Measurements from ENCODE around the gene EXOC4.
A peak's percentile ranks its signal among the peaks of the same experiment; 100 is the strongest.
"Not testable (repeated sequence)": the region's sequence is repeated elsewhere in the genome, so short reads cannot be mapped to it uniquely, and the experiment has no call there.

EXOC4 gene

GRCh38 chr7:134058980-134059379 lies 806.1 kb downstream of the EXOC4 start:
- no peak for DNase-seq

DNA sequence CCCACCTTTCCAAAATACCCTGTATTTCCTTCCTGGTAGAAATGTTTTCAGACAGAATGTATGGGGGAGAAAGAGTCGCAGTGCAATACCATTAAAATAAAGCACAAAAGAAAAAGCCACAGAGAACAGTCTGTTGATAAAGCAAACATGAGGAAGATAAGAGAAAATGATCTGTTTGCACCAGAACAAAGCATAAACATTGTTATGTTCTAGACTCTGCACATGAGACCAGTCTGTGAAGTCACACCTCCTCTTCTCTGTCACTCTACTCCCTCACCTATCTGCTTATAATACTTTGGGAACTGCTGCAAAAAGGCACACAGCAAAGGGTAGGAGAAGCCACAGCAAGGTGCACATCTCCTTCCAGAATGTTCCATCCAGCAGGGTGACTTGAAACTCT lies 807.0 kb downstream of the EXOC4 start:
- no peak for DNase-seq

- DNase-seq, result no peak
These were observed 808.0 kb downstream of the EXOC4 start for GRCh38 chr7:134060874-134061273.

DNA sequence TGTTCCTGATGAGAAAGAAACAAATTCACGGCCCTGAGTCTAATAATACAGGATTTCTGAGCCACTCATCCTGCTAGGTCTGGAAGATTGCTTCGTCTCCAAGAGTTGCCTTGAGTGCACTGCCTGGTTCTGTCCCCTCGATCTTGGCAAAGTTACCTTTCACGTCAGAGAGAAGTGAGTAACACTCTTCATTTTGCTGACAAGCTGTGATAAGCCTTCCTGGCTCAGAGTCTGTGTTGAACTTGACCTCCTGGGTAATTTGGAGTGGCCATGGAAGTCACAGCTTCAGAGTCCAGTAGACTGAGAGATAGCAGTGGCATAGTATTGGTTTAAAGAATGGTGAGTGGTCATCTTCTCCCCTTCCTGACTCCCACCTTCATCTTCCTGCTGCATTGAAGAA lies 809.6 kb downstream of the EXOC4 start:
- no peak for DNase-seq

GRCh38 chr7:134065415-134065814 lies 812.5 kb downstream of the EXOC4 start:
- no peak for DNase-seq

- no peak for DNase-seq
These were observed 814.3 kb downstream of the EXOC4 start for GRCh38 chr7:134067164-134067563.

GRCh38 chr7:134068670-134069069 lies 815.8 kb downstream of the EXOC4 start:
- no peak for DNase-seq

GRCh38 chr7:134069187-134069586 lies 816.3 kb downstream of the EXOC4 start:
- DNase-seq, result no peak

- DNase-seq, result no peak
These were observed 817.8 kb downstream of the EXOC4 start for GRCh38 chr7:134070673-134071072.

DNA sequence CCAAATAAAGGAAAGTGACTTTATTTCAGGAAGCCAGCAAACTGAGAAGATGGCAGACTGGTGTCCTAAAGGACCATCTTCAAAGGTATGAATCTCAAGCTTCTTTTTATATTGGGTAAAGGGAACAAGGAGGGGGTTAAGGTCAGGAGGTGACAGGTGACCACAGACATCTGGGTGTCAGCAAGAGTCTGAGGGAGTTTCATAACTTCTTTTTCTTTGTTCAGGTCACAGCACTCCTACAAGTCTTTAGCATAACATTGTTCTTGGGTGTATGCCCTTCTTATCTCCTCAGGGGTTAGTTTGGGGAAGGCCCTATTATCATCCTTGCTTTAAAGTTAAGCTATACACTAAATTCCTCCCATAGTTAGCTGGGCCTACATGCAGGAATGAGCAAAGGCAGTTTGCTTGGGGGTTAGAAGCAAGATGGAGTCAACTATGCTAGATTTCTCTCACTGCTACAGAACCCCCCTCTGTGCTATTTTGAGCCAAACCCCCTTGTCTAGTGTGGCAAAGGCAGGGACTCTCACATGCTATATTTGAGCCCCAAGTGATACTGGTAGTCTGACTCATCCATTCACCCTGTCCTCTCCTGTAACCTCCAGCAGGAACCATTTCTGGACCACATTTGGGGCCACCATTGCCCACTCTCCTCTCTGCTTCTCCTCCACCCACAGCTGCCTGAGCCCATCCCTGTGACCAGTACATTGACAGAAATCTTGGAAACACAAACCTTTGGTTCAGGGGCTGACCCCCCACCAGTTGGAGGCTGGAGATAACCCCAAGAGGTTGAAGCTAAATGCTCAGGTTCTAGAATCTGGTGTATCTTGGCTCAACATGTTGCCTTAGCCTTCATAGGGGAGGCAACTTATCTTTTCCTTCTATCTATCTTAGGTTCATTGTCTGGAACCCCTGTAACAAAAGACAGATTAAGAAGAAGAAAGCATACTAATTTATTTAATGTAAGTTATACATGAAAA lies 818.8 kb downstream of the EXOC4 start:
- DNase-seq, result no peak

- DNase-seq, result no peak
These were observed 820.4 kb downstream of the EXOC4 start for GRCh38 chr7:134073276-134073675.

- DNase-seq, result no peak
These were observed 822.9 kb downstream of the EXOC4 start for GRCh38 chr7:134075799-134076198.

GRCh38 chr7:134077560-134077959 lies 824.7 kb downstream of the EXOC4 start:
- not testable (repeated sequence) for DNase-seq

DNA sequence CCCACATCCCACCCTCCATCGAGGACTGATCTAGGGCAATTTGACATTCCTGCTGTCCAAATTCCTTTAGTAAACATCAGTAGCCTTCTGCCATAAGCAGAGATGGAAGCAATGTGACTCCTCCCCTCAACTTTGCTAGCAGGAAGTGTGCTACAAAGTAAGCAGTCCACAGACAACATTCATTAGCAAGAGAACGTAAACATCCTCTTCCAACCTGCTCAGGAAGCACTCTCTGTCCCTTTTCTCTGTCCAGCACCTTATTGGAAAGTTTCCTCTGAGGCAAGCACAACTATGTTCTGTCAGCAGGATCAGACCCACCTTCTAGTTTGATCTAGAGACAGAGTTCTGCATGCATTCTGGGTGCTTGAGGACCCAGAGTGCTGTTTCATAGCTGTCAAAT lies 826.1 kb downstream of the EXOC4 start:
- no peak for DNase-seq

DNA sequence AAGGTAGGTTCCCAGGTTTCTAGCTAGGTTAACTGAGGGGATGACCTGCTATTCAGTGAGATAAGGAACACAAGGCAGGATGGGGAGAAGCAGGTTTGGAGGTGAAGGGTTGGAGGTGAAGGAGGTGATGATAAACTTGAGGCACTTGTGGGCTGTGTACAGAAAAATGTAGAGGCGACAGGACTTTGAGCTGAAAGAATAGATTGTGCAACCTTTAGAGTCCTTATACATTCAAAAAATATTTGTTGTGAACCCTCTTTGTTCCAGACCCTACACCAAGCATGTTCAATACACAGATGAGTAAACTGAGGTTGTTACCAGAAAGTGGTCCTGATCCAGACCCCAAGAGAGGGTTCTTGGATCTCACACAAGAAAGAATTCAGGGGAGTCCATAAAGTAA lies 828.8 kb downstream of the EXOC4 start:
- DNase-seq, result no peak

DNA sequence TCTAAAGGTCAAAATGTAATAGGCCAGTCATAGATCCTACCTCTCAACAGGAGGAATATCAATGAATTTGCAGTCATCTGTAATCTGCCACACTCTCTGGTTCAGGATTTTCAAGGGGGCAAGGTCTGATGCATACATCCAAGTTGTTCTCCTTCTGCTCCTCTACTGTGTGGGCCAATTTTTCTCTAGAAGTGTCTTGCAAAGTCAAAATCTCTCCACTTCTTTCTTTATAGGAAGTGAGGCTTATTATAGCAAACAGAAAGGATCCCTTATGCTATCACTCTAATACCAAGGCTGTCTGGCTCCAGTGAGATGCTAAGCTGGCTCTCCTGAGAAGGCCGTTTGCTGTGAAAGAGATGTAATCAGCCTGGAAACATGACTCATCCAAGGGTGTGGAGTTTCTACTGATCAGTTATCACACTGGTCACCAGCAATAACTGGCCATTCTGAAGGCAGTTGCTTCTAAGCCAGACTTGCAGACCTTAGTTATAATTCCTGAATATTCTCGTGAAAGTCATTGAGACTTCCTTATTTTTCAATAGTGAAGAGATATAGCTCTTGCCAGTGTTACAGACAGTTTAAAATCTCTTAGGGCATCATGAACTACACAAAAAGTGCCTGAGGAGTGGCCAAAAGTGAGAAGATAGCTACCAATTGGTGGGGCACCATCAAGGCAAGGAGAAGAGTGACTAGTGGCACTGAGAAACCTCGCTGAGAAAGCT lies 831.0 kb downstream of the EXOC4 start:
- no peak for DNase-seq

- peak; percentile 30 for DNase-seq
These were observed 831.7 kb downstream of the EXOC4 start for GRCh38 chr7:134084488-134085144.

GRCh38 chr7:134085311-134085710 lies 832.4 kb downstream of the EXOC4 start:
- no peak for DNase-seq

GRCh38 chr7:134086998-134087735 lies 834.3 kb downstream of the EXOC4 start:
- DNase-seq, result no peak

- no peak for DNase-seq
These were observed 835.3 kb downstream of the EXOC4 start for GRCh38 chr7:134088199-134088598.

- DNase-seq, result no peak
These were observed 836.6 kb downstream of the EXOC4 start for GRCh38 chr7:134089446-134089845.

DNA sequence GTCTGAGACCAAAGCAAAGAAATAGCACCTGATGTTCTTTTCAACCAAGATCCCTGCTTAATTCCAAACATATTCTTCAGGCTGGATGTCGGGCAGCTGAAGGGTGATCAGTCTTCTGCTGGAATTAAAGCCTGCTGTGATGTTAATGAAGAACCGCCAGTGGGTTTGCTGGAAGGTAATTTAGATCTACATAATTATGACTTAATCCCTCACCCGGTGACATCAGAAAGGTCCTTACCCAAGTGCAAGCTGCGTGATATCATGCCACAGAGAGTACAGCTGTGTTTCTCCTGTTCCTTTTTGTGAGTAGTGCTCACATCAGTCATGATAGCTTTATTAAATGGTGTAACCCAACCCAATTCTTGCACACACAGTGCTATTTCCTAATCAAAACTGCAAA lies 845.2 kb downstream of the EXOC4 start:
- no peak for DNase-seq

GRCh38 chr7:134101716-134102115 lies 848.8 kb downstream of the EXOC4 start:
- no peak for DNase-seq

Measured in SIG-M5 (cell line).